A549 (cell line): ENCODE measurements around the gene NLRP10.

Experiments
- BHLHE40 ChIP-seq: IDR thresholded peaks from 2 replicates; pipeline ENCODE4 v1.6.1; 2012; ENCODE audit warnings: low read depth, low read length, inconsistent platforms
- CTCF ChIP-seq: fragments of >200 bp; sonication (Bioruptor Twin); formaldehyde crosslinking; IDR thresholded peaks from 3 replicates; pipeline ENCODE4 v1.5.1; 2016
- EHF ChIP-seq: fragments of 250-450 bp; sonication (Bioruptor Pico); IDR thresholded peaks from 2 replicates; pipeline ENCODE4 v1.5.0; 2020; ENCODE audit warnings: mild to moderate bottlenecking
- EP300 ChIP-seq, 2 experiments: fragments of >200 bp; sonication (Bioruptor Twin); formaldehyde crosslinking; IDR thresholded peaks; 2 replicates in 1 of 2; 3 replicates in 1 of 2; pipeline ENCODE4 v1.6.1; 2016 to 2017
- HEYL ChIP-seq: fragments of 250-450 bp; sonication (Bioruptor Pico); IDR thresholded peaks from 2 replicates; pipeline ENCODE4 v1.8.0; 2021; ENCODE audit warnings: mild to moderate bottlenecking, moderate library complexity
- HOXA7 ChIP-seq: fragments of 250-450 bp; sonication (Bioruptor Pico); IDR thresholded peaks from 2 replicates; pipeline ENCODE4 v1.5.0; 2020; ENCODE audit warnings: mild to moderate bottlenecking, moderate library complexity
- JUN ChIP-seq, 2 experiments: fragments of >200 bp; sonication (Bioruptor Twin); formaldehyde crosslinking; IDR thresholded peaks; 2 replicates in 1 of 2; 3 replicates in 1 of 2; pipeline ENCODE4 v1.6.1; 2016 to 2017
- JUNB ChIP-seq: fragments of >200 bp; sonication (Bioruptor Twin); formaldehyde crosslinking; IDR thresholded peaks from 2 replicates; pipeline ENCODE4 v1.6.1; 2016
- MAFK ChIP-seq: fragments of 450-650 bp; IDR thresholded peaks from 2 replicates; pipeline ENCODE4 v1.6.1; 2014; ENCODE audit not compliant: partially characterized antibody
- MAX ChIP-seq: IDR thresholded peaks from 2 replicates; pipeline ENCODE4 v1.6.1; 2012
- PHF8 ChIP-seq: fragments of 200-600 bp; sonication (generic); IDR thresholded peaks from 2 replicates; pipeline ENCODE4 v1.6.1; 2016; ENCODE audit warnings: low read depth, mild to moderate bottlenecking, antibody characterized with exemption, moderate library complexity, borderline replicate concordance
- POLR2A ChIP-seq: IDR thresholded peaks from 2 replicates; pipeline ENCODE4 v1.6.1; 2012; ENCODE audit warnings: mild to moderate bottlenecking, low read length
- SMC3 ChIP-seq: fragments of >200 bp; sonication (Bioruptor Twin); formaldehyde crosslinking; IDR thresholded peaks from 3 replicates; pipeline ENCODE4 v1.6.1; 2018; ENCODE audit warnings: inconsistent platforms
- TF ChIP-seq, protein P1 (sequence below): IDR thresholded peaks from 2 replicates; pipeline ENCODE4 v1.6.1; 2012

GRCh38 chr11:7986768-7987559 lies 21.7 kb upstream of the NLRP10 start, which contains the start of gene EIF3F:
- TF ChIP-seq CTCF = peak; percentile 94
- TF ChIP-seq JUN (IDR thresholded peaks at IDR 0.05) = peak; percentile 45 to 85; a peak in 3 of 5 replicates
- TF ChIP-seq JUNB = no peak
- TF ChIP-seq MAFK = no peak
- TF ChIP-seq EP300 (IDR thresholded peaks at IDR 0.05) = no peak
- TF ChIP-seq BHLHE40 = no peak
- peak; percentile 88 for TF ChIP-seq MAX
- no peak for TF ChIP-seq EHF (CRISPR knock-in tag)
- peak; percentile 45 for TF ChIP-seq POLR2A
- TF ChIP-seq HOXA7 = no peak
- no peak for TF ChIP-seq HEYL (CRISPR knock-in tag)
- TF ChIP-seq SMC3 = peak; percentile 97
- TF ChIP-seq, protein P1, sequence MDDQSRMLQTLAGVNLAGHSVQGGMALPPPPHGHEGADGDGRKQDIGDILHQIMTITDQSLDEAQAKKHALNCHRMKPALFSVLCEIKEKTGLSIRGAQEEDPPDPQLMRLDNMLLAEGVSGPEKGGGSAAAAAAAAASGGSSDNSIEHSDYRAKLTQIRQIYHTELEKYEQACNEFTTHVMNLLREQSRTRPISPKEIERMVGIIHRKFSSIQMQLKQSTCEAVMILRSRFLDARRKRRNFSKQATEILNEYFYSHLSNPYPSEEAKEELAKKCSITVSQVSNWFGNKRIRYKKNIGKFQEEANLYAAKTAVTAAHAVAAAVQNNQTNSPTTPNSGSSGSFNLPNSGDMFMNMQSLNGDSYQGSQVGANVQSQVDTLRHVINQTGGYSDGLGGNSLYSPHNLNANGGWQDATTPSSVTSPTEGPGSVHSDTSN = no peak
- TF ChIP-seq PHF8 = peak; percentile 39; the same call in 1 of the 2 replicates
